Peyer's patch (tissue), 4 donors: ENCODE results near the gene CCL24.

Experiments
- POLR2A ChIP-seq, 2 donors: fragments of 450-650 bp; IDR thresholded peaks; one replicate each; pipeline ENCODE4 v1.5.1; 2017; ENCODE audit warnings: antibody characterized with exemption in 2 of 2, mild to moderate bottlenecking in 2 of 2, moderate library complexity in 2 of 2
- TF ChIP-seq, protein P1 (sequence below), 6 experiments: fragments of 450-650 bp in 4 of 6; fragments of 200-600 bp in 2 of 6; sonication (generic) in 1 of 6; IDR thresholded peaks; one replicate each; pipeline ENCODE4 v1.5.1; 2017 to 2019; ENCODE audit warnings: antibody characterized with exemption in 6 of 6, mild to moderate bottlenecking in 3 of 6, moderate library complexity in 1 of 6

DNA sequence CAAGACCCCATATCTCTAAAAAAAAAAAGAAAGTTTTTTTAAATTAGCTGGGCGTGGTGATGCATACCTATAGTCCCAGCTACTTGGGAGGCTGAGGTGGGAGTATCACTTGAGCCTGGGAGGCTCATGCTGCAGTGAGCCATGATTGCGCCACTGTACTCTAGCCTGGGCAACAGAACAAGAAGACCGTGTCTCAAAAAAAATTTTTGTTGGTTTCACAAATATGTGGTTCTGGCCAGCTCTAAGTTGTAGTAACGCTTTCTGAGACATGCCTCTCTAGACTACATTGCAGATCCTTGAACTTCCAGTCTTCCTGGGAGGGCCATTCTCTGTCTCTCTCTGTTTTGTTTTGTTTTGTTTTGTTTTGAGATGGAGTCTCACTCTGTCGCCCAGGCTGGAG is 40.6 kb upstream of the CCL24 start:
- TF ChIP-seq, protein P1, sequence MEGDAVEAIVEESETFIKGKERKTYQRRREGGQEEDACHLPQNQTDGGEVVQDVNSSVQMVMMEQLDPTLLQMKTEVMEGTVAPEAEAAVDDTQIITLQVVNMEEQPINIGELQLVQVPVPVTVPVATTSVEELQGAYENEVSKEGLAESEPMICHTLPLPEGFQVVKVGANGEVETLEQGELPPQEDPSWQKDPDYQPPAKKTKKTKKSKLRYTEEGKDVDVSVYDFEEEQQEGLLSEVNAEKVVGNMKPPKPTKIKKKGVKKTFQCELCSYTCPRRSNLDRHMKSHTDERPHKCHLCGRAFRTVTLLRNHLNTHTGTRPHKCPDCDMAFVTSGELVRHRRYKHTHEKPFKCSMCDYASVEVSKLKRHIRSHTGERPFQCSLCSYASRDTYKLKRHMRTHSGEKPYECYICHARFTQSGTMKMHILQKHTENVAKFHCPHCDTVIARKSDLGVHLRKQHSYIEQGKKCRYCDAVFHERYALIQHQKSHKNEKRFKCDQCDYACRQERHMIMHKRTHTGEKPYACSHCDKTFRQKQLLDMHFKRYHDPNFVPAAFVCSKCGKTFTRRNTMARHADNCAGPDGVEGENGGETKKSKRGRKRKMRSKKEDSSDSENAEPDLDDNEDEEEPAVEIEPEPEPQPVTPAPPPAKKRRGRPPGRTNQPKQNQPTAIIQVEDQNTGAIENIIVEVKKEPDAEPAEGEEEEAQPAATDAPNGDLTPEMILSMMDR (IDR thresholded peaks at IDR 0.05): no peak
- no peak for TF ChIP-seq POLR2A (IDR thresholded peaks at IDR 0.05)
